Keratinocyte (primary cell): ENCODE results near the gene HEPACAM2. TPM values are rescaled to one million over a fixed set of nuclear protein-coding genes. Genes with fewer than 3 reads are reported as not detected.

Experiments used
- DNase-seq: peaks from one replicate; pipeline ENCODE4 v3.0.0-alpha.2; 2011; ENCODE audit warnings: low read depth, missing footprints, low spot score
- FAIRE-seq: peaks from 2 replicates; lab custom pipeline; 2011; peaks lifted over from hg19 to GRCh38; lab: Jason Lieb, UNC
- H2AFZ ChIP-seq: 2 replicates; pipeline ENCODE4 v1.6.0; 2012; ENCODE audit warnings: low read length, control low read depth, inconsistent platforms; ENCODE audit not compliant: control insufficient read depth
- H3K27ac ChIP-seq: 2 replicates; pipeline ENCODE4 v1.5.1; 2011; ENCODE audit warnings: low read length; ENCODE audit not compliant: control insufficient read depth, insufficient read depth
- H3K27me3 ChIP-seq: 3 replicates; pipeline ENCODE4 v1.6.0; 2011; ENCODE audit warnings: low read length; ENCODE audit not compliant: control insufficient read depth, insufficient read depth; ENCODE audit errors: extremely low read depth
- H3K36me3 ChIP-seq, 2 experiments: 2 replicates in 1 of 2; 3 replicates in 1 of 2; pipeline ENCODE4 v1.5.1; 2011; ENCODE audit warnings: low read length in 2 of 2, mild to moderate bottlenecking in 1 of 2; ENCODE audit not compliant: control insufficient read depth in 2 of 2, insufficient read depth in 2 of 2; ENCODE audit errors: extremely low read depth in 1 of 2
- H3K4me1 ChIP-seq: 3 replicates; pipeline ENCODE4 v1.5.1; 2011; ENCODE audit warnings: low read length; ENCODE audit not compliant: control insufficient read depth, insufficient read depth; ENCODE audit errors: extremely low read depth
- H3K4me2 ChIP-seq: 3 replicates; pipeline ENCODE4 v1.6.0; 2011; ENCODE audit warnings: low read depth, low read length; ENCODE audit not compliant: control insufficient read depth, insufficient read depth; ENCODE audit errors: extremely low read depth
- H3K4me3 ChIP-seq, 3 experiments: fragments of 200-600 bp in 1 of 3; sonication (generic) in 1 of 3; 2 replicates in 2 of 3; 3 replicates in 1 of 3; pipeline ENCODE4 v1.5.1; 2011 to 2016; ENCODE audit warnings: low read length in 3 of 3, mild to moderate bottlenecking in 3 of 3, control low read depth in 2 of 3, inconsistent platforms in 1 of 3, low read depth in 1 of 3, mixed read lengths in 1 of 3, mixed run types in 1 of 3, moderate library complexity in 1 of 3; ENCODE audit not compliant: control insufficient read depth in 2 of 3, insufficient read depth in 2 of 3; ENCODE audit errors: extremely low read depth in 1 of 3
- H3K79me2 ChIP-seq: 2 replicates; pipeline ENCODE4 v1.6.0; 2012; ENCODE audit warnings: low read length; ENCODE audit not compliant: control insufficient read depth, insufficient read depth
- H3K9ac ChIP-seq: 3 replicates; pipeline ENCODE4 v1.6.0; 2011; ENCODE audit warnings: low read length; ENCODE audit not compliant: control insufficient read depth, insufficient read depth; ENCODE audit errors: extremely low read depth
- H3K9me1 ChIP-seq: 3 replicates; pipeline ENCODE4 v1.6.0; 2011; ENCODE audit warnings: low read length; ENCODE audit not compliant: control insufficient read depth, insufficient read depth; ENCODE audit errors: extremely low read depth
- H3K9me3 ChIP-seq: 2 replicates; pipeline ENCODE4 v1.5.1; 2012; ENCODE audit warnings: low read depth, low read length; ENCODE audit not compliant: control insufficient read depth
- H4K20me1 ChIP-seq: 3 replicates; pipeline ENCODE4 v1.6.0; 2011; ENCODE audit warnings: low read length; ENCODE audit not compliant: control insufficient read depth, insufficient read depth; ENCODE audit errors: extremely low read depth
- EZH2 ChIP-seq: IDR thresholded peaks from one replicate; pipeline ENCODE4 v1.6.1; 2012; ENCODE audit warnings: inconsistent platforms, mild to moderate bottlenecking, low read length, moderate library complexity
- dilution Hi-C: fragments of 300-500 bp; cut with MboI; formaldehyde crosslinking; loops from one replicate; pipeline ENCODE4 v1.7.0; 2020; ENCODE audit warnings: low sequenced_read_pairs; ENCODE audit not compliant: extremely low pct_ligation_motif_present
- polyA plus RNA-seq, 5 experiments: library from polyadenylated mRNA; depleted of rRNA in 3 of 5; stranded (reverse) in 3 of 5; stranded (forward) in 1 of 5; unstranded in 1 of 5; fragments of >200 nt; gene quantifications; 1 replicate in 1 of 5; 2 replicates in 3 of 5; 3 replicates in 1 of 5; pipeline versions ENCODE4 v1.2.1 to v1.2.3, GENCODE V29; 2011 to 2012; ENCODE audit warnings: missing spikeins in 2 of 5, low read depth in 1 of 5, low replicate concordance in 1 of 5
- TF ChIP-seq, protein P1 (sequence below), 3 experiments: IDR thresholded peaks in 1 of 3; conservative IDR thresholded peaks in 1 of 3; optimal IDR thresholded peaks in 1 of 3; 2 replicates in 2 of 3; 3 replicates in 1 of 3; pipeline versions ENCODE3 to v1.5.1; 2011; ENCODE audit warnings: low read length in 3 of 3, mild to moderate bottlenecking in 3 of 3, moderate library complexity in 2 of 3, control low read depth in 1 of 3, inconsistent platforms in 1 of 3; ENCODE audit not compliant: insufficient read depth in 2 of 3; ENCODE audit errors: extremely low read depth in 1 of 3

HEPACAM2 gene
- polyA plus RNA-seq, 1 donor (not counting 4 experiments of a cell fraction or from before 2014, with no cell fraction given), result not detected

DNA sequence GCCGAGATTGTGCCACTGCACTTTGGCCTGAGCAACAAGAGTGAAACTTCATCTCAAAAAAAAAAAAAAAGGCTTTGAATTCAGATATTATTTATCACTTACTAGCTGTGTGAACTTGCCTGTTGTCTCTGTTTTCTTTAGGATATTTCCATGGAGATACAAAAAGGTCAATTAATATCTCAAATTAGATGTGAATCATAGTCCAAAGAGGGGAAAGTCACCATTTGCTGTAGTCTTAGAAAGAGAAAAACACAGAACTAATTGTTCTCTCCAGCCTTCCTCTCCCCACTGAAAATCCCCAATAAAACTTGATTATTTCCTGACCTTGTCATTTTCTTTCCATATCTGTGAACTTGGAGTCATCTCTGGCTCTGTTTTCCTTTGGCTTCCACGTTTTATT, 21.2 kb downstream of the HEPACAM2 start:
- H3K4me3 ChIP-seq, result no peak overlapping the region
- H3K4me2 ChIP-seq, result no peak overlapping the region
- no peak overlapping the region for H3K27ac ChIP-seq
- dilution Hi-C loops, result no loop called here
- no peaks in the 10 kb centered on the region for H3K9me1 ChIP-seq
- DNase-seq (no peak), FAIRE-seq (no peak)
- no peaks in the 10 kb centered on the region for H3K36me3 ChIP-seq
- no peaks in the 10 kb centered on the region for H3K4me1 ChIP-seq
- H3K79me2 ChIP-seq, result no peaks in the 10 kb centered on the region
- peaks cover 4% of the 10 kb centered on the region for H3K27me3 ChIP-seq
- no peak for TF ChIP-seq EZH2
- TF ChIP-seq, protein P1, sequence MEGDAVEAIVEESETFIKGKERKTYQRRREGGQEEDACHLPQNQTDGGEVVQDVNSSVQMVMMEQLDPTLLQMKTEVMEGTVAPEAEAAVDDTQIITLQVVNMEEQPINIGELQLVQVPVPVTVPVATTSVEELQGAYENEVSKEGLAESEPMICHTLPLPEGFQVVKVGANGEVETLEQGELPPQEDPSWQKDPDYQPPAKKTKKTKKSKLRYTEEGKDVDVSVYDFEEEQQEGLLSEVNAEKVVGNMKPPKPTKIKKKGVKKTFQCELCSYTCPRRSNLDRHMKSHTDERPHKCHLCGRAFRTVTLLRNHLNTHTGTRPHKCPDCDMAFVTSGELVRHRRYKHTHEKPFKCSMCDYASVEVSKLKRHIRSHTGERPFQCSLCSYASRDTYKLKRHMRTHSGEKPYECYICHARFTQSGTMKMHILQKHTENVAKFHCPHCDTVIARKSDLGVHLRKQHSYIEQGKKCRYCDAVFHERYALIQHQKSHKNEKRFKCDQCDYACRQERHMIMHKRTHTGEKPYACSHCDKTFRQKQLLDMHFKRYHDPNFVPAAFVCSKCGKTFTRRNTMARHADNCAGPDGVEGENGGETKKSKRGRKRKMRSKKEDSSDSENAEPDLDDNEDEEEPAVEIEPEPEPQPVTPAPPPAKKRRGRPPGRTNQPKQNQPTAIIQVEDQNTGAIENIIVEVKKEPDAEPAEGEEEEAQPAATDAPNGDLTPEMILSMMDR (optimal IDR thresholded peaks at IDR 0.05 in 1 of 3, IDR thresholded peaks at IDR 0.05 in 1 of 3, conservative IDR thresholded peaks at IDR 0.05 in 1 of 3; ENCODE audit: extremely low read depth in 1 of 3, insufficient read depth in 2 of 3, low read length in 3 of 3), result no peak
- H3K9ac ChIP-seq, result no peak overlapping the region
- no peaks in the 10 kb centered on the region for H4K20me1 ChIP-seq
- H3K9me3 ChIP-seq, result no peaks in the 10 kb centered on the region
- H2AFZ ChIP-seq, result no peak overlapping the region

DNA sequence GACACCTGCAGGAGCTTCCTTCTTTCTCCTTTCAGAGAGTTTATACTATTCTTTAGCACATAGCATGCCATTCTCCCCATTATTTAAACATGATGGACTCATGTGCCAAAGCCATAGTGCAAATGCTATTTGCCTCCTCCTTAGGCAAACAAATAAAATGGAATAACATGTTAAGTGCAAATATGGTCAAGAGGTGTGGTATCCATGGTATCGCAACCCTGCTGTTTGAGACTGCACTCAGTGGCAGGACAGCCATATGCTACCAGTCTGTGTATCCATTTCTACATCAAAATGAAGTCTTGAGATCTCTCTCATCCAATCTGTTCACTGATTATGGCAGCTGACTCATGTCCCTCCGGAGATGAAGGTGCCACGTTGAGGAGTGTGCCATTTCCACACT, 22.8 kb downstream of the HEPACAM2 start:
- no peak overlapping the region for H3K4me3 ChIP-seq
- peaks cover 4% of the 10 kb centered on the region for H3K27me3 ChIP-seq
- H3K9me1 ChIP-seq, result no peaks in the 10 kb centered on the region
- H3K36me3 ChIP-seq, result no peaks in the 10 kb centered on the region
- no peak overlapping the region for H3K9ac ChIP-seq
- no peaks in the 10 kb centered on the region for H3K79me2 ChIP-seq
- H3K9me3 ChIP-seq, result no peaks in the 10 kb centered on the region
- dilution Hi-C loops, result no loop called here
- no peak overlapping the region for H2AFZ ChIP-seq
- DNase-seq, result no peak
- H4K20me1 ChIP-seq, result no peaks in the 10 kb centered on the region
- TF ChIP-seq EZH2, result no peak
- TF ChIP-seq, protein P1 (optimal IDR thresholded peaks at IDR 0.05 in 1 of 3, IDR thresholded peaks at IDR 0.05 in 1 of 3, conservative IDR thresholded peaks at IDR 0.05 in 1 of 3; ENCODE audit: extremely low read depth in 1 of 3, insufficient read depth in 2 of 3, low read length in 3 of 3), result no peak
- H3K4me2 ChIP-seq, result no peak overlapping the region
- H3K4me1 ChIP-seq, result no peaks in the 10 kb centered on the region
- FAIRE-seq, result no peak
- H3K27ac ChIP-seq, result no peak overlapping the region
